Right atrium auricular region (tissue), 2 donors: ENCODE results near the gene LY9. TPM values are rescaled to one million over a fixed set of nuclear protein-coding genes. Genes with fewer than 3 reads are reported as not detected.

Source experiments
- DNase-seq: peaks from one replicate; pipeline ENCODE4 v3.0.0-alpha.2; 2019; ENCODE audit warnings: low spot score
- H3K27ac ChIP-seq, 2 donors: fragments of 200-600 bp; sonication (generic); 1 replicate in 1 of 2; 2 replicates in 1 of 2; pipeline ENCODE4 v1.5.1; 2016 to 2019
- H3K27me3 ChIP-seq, 2 donors: fragments of 200-600 bp; sonication (generic); one replicate each; pipeline versions ENCODE4 v1.5.1 to v1.6.0; 2017 to 2019
- H3K36me3 ChIP-seq: fragments of 200-600 bp; sonication (generic); one replicate; pipeline ENCODE4 v1.5.1; 2016
- H3K4me1 ChIP-seq, 2 donors: fragments of 200-600 bp; sonication (generic); one replicate each; pipeline versions ENCODE4 v1.5.1 to v1.6.0; 2017 to 2019
- H3K4me3 ChIP-seq, 2 donors: fragments of 200-600 bp; sonication (generic); 1 replicate in 1 of 2; 2 replicates in 1 of 2; pipeline ENCODE4 v1.5.1; 2017 to 2019; ENCODE audit warnings: mild to moderate bottlenecking in 1 of 2, moderate library complexity in 1 of 2
- H3K9me3 ChIP-seq, 2 donors: fragments of 200-600 bp; sonication (generic); one replicate each; pipeline ENCODE4 v1.5.1; 2019
- total RNA-seq, 2 donors: library from RNA; depleted of rRNA; stranded (reverse); fragments of >200 nt; gene quantifications; one replicate each; pipeline ENCODE4 v1.1.0, GENCODE V29; 2016
- TF ChIP-seq, protein P1 (sequence below), 2 donors: fragments of 200-600 bp; sonication (generic); IDR thresholded peaks; one replicate each; pipeline ENCODE4 v1.5.1; 2019; ENCODE audit warnings: antibody characterized with exemption in 2 of 2

Gene LY9
- total RNA-seq, 2 donors from 2014 or later: 0.19 to 0.20 TPM

- Histone ChIP-seq H3K9me3 (no peaks in the 10 kb centered on the region), H3K27ac (no peak overlapping the region), H3K4me3 (no peak overlapping the region), H3K4me1 (no peaks in the 10 kb centered on the region), H3K36me3 (no peaks in the 10 kb centered on the region), H3K27me3 (no peaks in the 10 kb centered on the region)
- TF ChIP-seq, protein P1, sequence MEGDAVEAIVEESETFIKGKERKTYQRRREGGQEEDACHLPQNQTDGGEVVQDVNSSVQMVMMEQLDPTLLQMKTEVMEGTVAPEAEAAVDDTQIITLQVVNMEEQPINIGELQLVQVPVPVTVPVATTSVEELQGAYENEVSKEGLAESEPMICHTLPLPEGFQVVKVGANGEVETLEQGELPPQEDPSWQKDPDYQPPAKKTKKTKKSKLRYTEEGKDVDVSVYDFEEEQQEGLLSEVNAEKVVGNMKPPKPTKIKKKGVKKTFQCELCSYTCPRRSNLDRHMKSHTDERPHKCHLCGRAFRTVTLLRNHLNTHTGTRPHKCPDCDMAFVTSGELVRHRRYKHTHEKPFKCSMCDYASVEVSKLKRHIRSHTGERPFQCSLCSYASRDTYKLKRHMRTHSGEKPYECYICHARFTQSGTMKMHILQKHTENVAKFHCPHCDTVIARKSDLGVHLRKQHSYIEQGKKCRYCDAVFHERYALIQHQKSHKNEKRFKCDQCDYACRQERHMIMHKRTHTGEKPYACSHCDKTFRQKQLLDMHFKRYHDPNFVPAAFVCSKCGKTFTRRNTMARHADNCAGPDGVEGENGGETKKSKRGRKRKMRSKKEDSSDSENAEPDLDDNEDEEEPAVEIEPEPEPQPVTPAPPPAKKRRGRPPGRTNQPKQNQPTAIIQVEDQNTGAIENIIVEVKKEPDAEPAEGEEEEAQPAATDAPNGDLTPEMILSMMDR (IDR thresholded peaks at IDR 0.05): no peak
- no peak for DNase-seq
These were observed 39.8 kb upstream of the LY9 start for GRCh38 chr1:160755911-160756848.

DNA sequence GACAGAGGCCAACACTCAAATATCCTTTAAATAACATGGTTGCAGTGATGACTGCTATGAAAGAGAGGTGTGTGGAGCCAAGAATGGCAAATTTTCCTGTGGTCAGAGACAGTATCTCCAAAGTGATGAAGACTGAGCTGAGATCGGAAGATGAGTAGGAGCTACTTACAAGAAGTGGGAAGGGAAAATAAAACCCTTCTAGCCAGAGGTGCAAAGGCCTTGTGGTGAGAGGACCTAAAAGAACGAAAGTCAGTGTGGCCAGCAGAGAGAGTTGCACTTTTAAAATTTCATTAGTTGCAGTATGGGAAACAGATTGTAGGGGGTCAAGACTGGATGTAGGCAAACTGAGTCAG lies 39.1 kb upstream of the LY9 start:
- no peak for DNase-seq
- Histone ChIP-seq H3K36me3 (no peaks in the 10 kb centered on the region), H3K27ac (no peak overlapping the region), H3K4me3 (no peak overlapping the region), H3K4me1 (no peaks in the 10 kb centered on the region), H3K9me3 (no peaks in the 10 kb centered on the region), H3K27me3 (no peaks in the 10 kb centered on the region)
- TF ChIP-seq, protein P1 (IDR thresholded peaks at IDR 0.05): no peak

DNA sequence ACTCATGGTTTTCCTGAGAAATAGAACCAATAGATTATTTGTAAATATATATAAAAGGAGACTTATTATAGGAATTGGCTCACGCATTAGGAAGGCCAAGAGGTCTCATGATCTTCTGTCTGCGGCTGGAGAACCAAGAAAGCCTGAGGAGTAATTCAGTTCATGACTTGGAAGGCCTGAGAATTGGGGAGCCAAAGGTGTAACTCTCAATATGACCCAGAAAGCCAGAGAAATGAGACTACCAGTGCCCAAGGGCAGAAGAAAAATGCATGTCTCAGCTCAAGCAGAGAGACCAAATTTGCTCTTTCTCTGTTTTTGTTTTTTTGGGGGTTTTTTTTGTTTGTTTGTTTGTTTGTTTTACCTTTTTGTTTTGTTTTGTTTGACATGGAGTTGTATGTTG lies 37.5 kb upstream of the LY9 start:
- Histone ChIP-seq H3K36me3 (no peaks in the 10 kb centered on the region), H3K9me3 (no peaks in the 10 kb centered on the region), H3K4me3 (no peak overlapping the region), H3K4me1 (no peaks in the 10 kb centered on the region), H3K27me3 (no peaks in the 10 kb centered on the region), H3K27ac (no peak overlapping the region)
- DNase-seq: no peak
- TF ChIP-seq, protein P1 (IDR thresholded peaks at IDR 0.05): no peak

DNA sequence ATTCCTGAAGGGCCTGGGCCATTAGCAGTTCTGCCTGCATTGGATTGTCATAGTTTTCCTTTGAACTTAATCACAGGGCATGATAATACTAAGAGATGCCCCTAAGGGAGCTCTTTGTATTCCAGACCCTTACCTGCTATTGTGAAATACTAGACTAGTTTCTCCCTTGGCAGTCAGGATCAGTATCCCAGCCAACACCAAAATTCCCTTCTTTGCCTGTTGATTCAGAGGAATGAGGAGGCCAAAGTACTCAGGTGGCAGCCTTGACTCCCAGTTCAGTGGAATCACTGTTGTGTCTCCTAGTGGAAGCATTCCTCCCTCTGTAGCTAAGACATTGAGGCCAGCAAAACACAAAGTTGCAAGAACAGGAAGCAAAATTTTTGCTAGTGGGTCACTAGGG lies 36.2 kb upstream of the LY9 start:
- no peak overlapping the region for H3K4me3 ChIP-seq
- H3K4me1 ChIP-seq: no peaks in the 10 kb centered on the region
- TF ChIP-seq, protein P1 (IDR thresholded peaks at IDR 0.05): no peak
- no peak overlapping the region for H3K27ac ChIP-seq
- no peaks in the 10 kb centered on the region for H3K36me3 ChIP-seq
- no peaks in the 10 kb centered on the region for H3K27me3 ChIP-seq
- DNase-seq: no peak
- H3K9me3 ChIP-seq: no peaks in the 10 kb centered on the region

GRCh38 chr1:160761046-160761445 lies 34.9 kb upstream of the LY9 start:
- DNase-seq: no peak
- no peaks in the 10 kb centered on the region for H3K27me3 ChIP-seq
- TF ChIP-seq, protein P1 (IDR thresholded peaks at IDR 0.05): no peak
- H3K4me3 ChIP-seq: no peak overlapping the region
- no peaks in the 10 kb centered on the region for H3K36me3 ChIP-seq
- H3K27ac ChIP-seq: no peak overlapping the region
- H3K4me1 ChIP-seq: no peaks in the 10 kb centered on the region
- no peaks in the 10 kb centered on the region for H3K9me3 ChIP-seq
